Measurements from ENCODE around the gene EEF1E1. TPM values are rescaled to one million over a fixed set of nuclear protein-coding genes. Genes with fewer than 3 reads are reported as not detected.

The EEF1E1 gene
- total RNA-seq, 2 donors from 2014 or later, result 18.9 to 25.4 TPM

GRCh38 chr6:8074213-8074612, 28.1 kb downstream of the EEF1E1 start:
- no peak for ATAC-seq
- H3K36me3 ChIP-seq (replicated peaks in 1 of 2; ENCODE audit: insufficient read depth in 1 of 2, low read depth in 2 of 2), result no peaks in the 10 kb centered on the region
- no peak for DNase-seq
- TF ChIP-seq POLR2A (IDR thresholded peaks at IDR 0.05) (no peak), CTCF (IDR thresholded peaks at IDR 0.05) (no peak)
- H3K27me3 ChIP-seq, result no peaks in the 10 kb centered on the region
- WGBS, 2 donors, result 68 to 70% methylated on average over 4 of the region's 4 CpGs
- H3K4me1 ChIP-seq, result no peaks in the 10 kb centered on the region
- intact Hi-C loops (cut with DNase I), result no loop called here
- no peak overlapping the region for H3K27ac ChIP-seq
- no peak overlapping the region for H3K4me3 ChIP-seq
- no peaks in the 10 kb centered on the region for H3K9me3 ChIP-seq

- intact Hi-C loops (cut with DNase I), result no loop called here
- Histone ChIP-seq H3K36me3 (replicated peaks in 1 of 2; ENCODE audit: insufficient read depth in 1 of 2, low read depth in 2 of 2) (no peaks in the 10 kb centered on the region), H3K4me1 (no peaks in the 10 kb centered on the region), H3K27me3 (no peaks in the 10 kb centered on the region), H3K4me3 (no peak overlapping the region), H3K27ac (no peak overlapping the region), H3K9me3 (no peaks in the 10 kb centered on the region)
- TF ChIP-seq POLR2A (IDR thresholded peaks at IDR 0.05) (no peak), CTCF (IDR thresholded peaks at IDR 0.05) (no peak)
- WGBS, 2 donors, result 48 to 56% methylated on average over 3 of the region's 3 CpGs
- no peak for DNase-seq
- no peak for ATAC-seq
Observed at GRCh38 chr6:8073758-8074157, 28.6 kb downstream of the EEF1E1 start.

- intact Hi-C loops (cut with DNase I), result no loop called here
- H3K36me3 ChIP-seq (replicated peaks in 1 of 2; ENCODE audit: insufficient read depth in 1 of 2, low read depth in 2 of 2), result no peaks in the 10 kb centered on the region
- DNase-seq, result no peak
- no peaks in the 10 kb centered on the region for H3K27me3 ChIP-seq
- no peak overlapping the region for H3K27ac ChIP-seq
- H3K9me3 ChIP-seq, result no peaks in the 10 kb centered on the region
- no peaks in the 10 kb centered on the region for H3K4me1 ChIP-seq
- WGBS, 2 donors, result 81 to 85% methylated on average over 8 of the region's 8 CpGs
- no peak for TF ChIP-seq CTCF (IDR thresholded peaks at IDR 0.05)
- TF ChIP-seq POLR2A (IDR thresholded peaks at IDR 0.05), result no peak
- ATAC-seq, result no peak
- no peak overlapping the region for H3K4me3 ChIP-seq
Observed at GRCh38 chr6:8070718-8071117, 31.6 kb downstream of the EEF1E1 start.

- DNase-seq (no peak), ATAC-seq (no peak)
- Histone ChIP-seq H3K4me3 (no peak overlapping the region), H3K27me3 (no peaks in the 10 kb centered on the region), H3K27ac (no peak overlapping the region), H3K4me1 (peaks cover 4% of the 10 kb centered on the region), H3K9me3 (no peaks in the 10 kb centered on the region), H3K36me3 (replicated peaks in 1 of 2; ENCODE audit: insufficient read depth in 1 of 2, low read depth in 2 of 2) (no peaks in the 10 kb centered on the region)
- intact Hi-C loops (cut with DNase I), result no loop called here
- no peak for TF ChIP-seq CTCF (IDR thresholded peaks at IDR 0.05)
- no peak for TF ChIP-seq POLR2A (IDR thresholded peaks at IDR 0.05)
- 75 to 77% methylated on average over 3 of the region's 3 CpGs for WGBS, 2 donors
Observed at GRCh38 chr6:8069631-8070284, 32.6 kb downstream of the EEF1E1 start.

GRCh38 chr6:8069151-8069550, 33.2 kb downstream of the EEF1E1 start:
- peaks cover 6% of the 10 kb centered on the region for H3K4me1 ChIP-seq
- H3K9me3 ChIP-seq, result no peaks in the 10 kb centered on the region
- no peaks in the 10 kb centered on the region for H3K27me3 ChIP-seq
- intact Hi-C loops (cut with DNase I), result no loop called here
- 64 to 66% methylated on average over 4 of the region's 4 CpGs for WGBS, 2 donors
- ATAC-seq, result no peak
- TF ChIP-seq POLR2A (IDR thresholded peaks at IDR 0.05) (no peak), CTCF (IDR thresholded peaks at IDR 0.05) (no peak)
- no peak for DNase-seq
- H3K27ac ChIP-seq, result no peak overlapping the region
- H3K4me3 ChIP-seq, result no peak overlapping the region
- H3K36me3 ChIP-seq (replicated peaks in 1 of 2; ENCODE audit: insufficient read depth in 1 of 2, low read depth in 2 of 2), result no peaks in the 10 kb centered on the region

All from body of pancreas (tissue), 4 donors.